Fibroblast of pulmonary artery (primary cell): ENCODE data around the gene AIMP1.
A peak's percentile ranks its signal among the peaks of the same experiment; 100 is the strongest.

Experiments used
- DNase-seq: peaks from one replicate; pipeline ENCODE4 v3.0.0-alpha.2; 2010; ENCODE audit warnings: low read depth
- H3K4me3 ChIP-seq: replicated peaks from 2 replicates; pipeline ENCODE4 v1.5.1; 2011; ENCODE audit warnings: low read depth, mild to moderate bottlenecking, control low read depth, low read length, moderate library complexity
- CTCF ChIP-seq: IDR thresholded peaks from 2 replicates; pipeline ENCODE4 v1.5.1; 2011; ENCODE audit warnings: mild to moderate bottlenecking, control low read depth, low read length, inconsistent platforms; ENCODE audit errors: missing control alignments

Gene AIMP1

GRCh38 chr4:106284227-106284626 is 32.1 kb upstream of the AIMP1 start:
- H3K4me3 ChIP-seq = no peak overlapping the region
- TF ChIP-seq CTCF = no peak
- DNase-seq = no peak

GRCh38 chr4:106286611-106287010 is 29.7 kb upstream of the AIMP1 start:
- no peak for TF ChIP-seq CTCF
- DNase-seq = no peak
- no peak overlapping the region for H3K4me3 ChIP-seq

GRCh38 chr4:106287353-106287969 is 28.9 kb upstream of the AIMP1 start:
- peak; percentile 97 for DNase-seq
- no peak overlapping the region for H3K4me3 ChIP-seq
- no peak for TF ChIP-seq CTCF

- DNase-seq = no peak
- no peak overlapping the region for H3K4me3 ChIP-seq
- TF ChIP-seq CTCF = no peak
Observed at GRCh38 chr4:106289737-106290136, 26.6 kb upstream of the AIMP1 start.

- TF ChIP-seq CTCF = no peak
- no peak for DNase-seq
- H3K4me3 ChIP-seq = no peak overlapping the region
Observed at GRCh38 chr4:106291678-106292077, 24.7 kb upstream of the AIMP1 start.

- H3K4me3 ChIP-seq = no peak overlapping the region
- no peak for DNase-seq
Observed at GRCh38 chr4:106294062-106294461, 22.3 kb upstream of the AIMP1 start.

More at GRCh38 chr4:106294062-106294461, 22.3 kb upstream of the AIMP1 start:
- no peak for TF ChIP-seq CTCF
